WI38 (cell line): ENCODE results near the gene GNAL.

Experiments used
- H3K4me3 ChIP-seq: 2 replicates; pipeline ENCODE4 v1.5.1; 2011; ENCODE audit warnings: low read depth, mild to moderate bottlenecking, control low read depth, low read length
- CTCF ChIP-seq: IDR thresholded peaks from 2 replicates; pipeline ENCODE4 v1.5.1; 2012; ENCODE audit warnings: low read depth, mild to moderate bottlenecking, control low read depth, low read length

The GNAL gene

GRCh38 chr18:11864471-11864870 is 175.4 kb downstream of the GNAL start:
- no peak for TF ChIP-seq CTCF
- no peak overlapping the region for H3K4me3 ChIP-seq

- H3K4me3 ChIP-seq: no peak overlapping the region
- TF ChIP-seq CTCF: no peak
Measured at GRCh38 chr18:11865071-11865470, 176.0 kb downstream of the GNAL start.

- no peak for TF ChIP-seq CTCF
- no peak overlapping the region for H3K4me3 ChIP-seq
Measured at GRCh38 chr18:11866329-11866728, 177.3 kb downstream of the GNAL start.

- no peak overlapping the region for H3K4me3 ChIP-seq
- no peak for TF ChIP-seq CTCF
Measured at GRCh38 chr18:11866764-11867163, 177.7 kb downstream of the GNAL start.

- H3K4me3 ChIP-seq: no peak overlapping the region
- TF ChIP-seq CTCF: no peak
Measured at GRCh38 chr18:11868230-11868629, 179.2 kb downstream of the GNAL start.

GRCh38 chr18:11871501-11871900 is 182.4 kb downstream of the GNAL start:
- no peak for TF ChIP-seq CTCF
- no peak overlapping the region for H3K4me3 ChIP-seq

GRCh38 chr18:11872479-11873136 is 183.5 kb downstream of the GNAL start:
- peak; percentile 60 for TF ChIP-seq CTCF
- H3K4me3 ChIP-seq: no peak overlapping the region
